DND-41 (cell line): ENCODE measurements around the gene CHAC1.

Experiments
- ATAC-seq: fragments of 200-7000 bp; cut with Tn5 transposase; 3 replicates; pipeline ENCODE4 v1.9.1; 2021; ENCODE audit warnings: low read depth; ENCODE audit not compliant: insufficient read depth
- DNase-seq: peaks from one replicate; pipeline ENCODE4 v3.0.0-alpha.2; 2020
- H2AFZ ChIP-seq: 2 replicates; pipeline ENCODE4 v1.6.0; 2012; ENCODE audit warnings: low read depth, low read length
- H3K27ac ChIP-seq: 2 replicates; pipeline ENCODE4 v1.5.1; 2012; ENCODE audit warnings: low read length, inconsistent platforms
- H3K27me3 ChIP-seq: fragments of 200-600 bp; sonication (generic); 2 replicates; pipeline ENCODE4 v1.6.0; 2012; ENCODE audit warnings: low read length, mild to moderate bottlenecking, inconsistent platforms; ENCODE audit not compliant: insufficient read depth, poor library complexity
- H3K36me3 ChIP-seq: 2 replicates; pipeline ENCODE4 v1.5.1; 2012; ENCODE audit warnings: low read length, inconsistent platforms; ENCODE audit not compliant: insufficient read depth
- H3K4me1 ChIP-seq: 2 replicates; pipeline ENCODE4 v1.5.1; 2012; ENCODE audit warnings: mild to moderate bottlenecking, low read length; ENCODE audit not compliant: insufficient read depth
- H3K4me2 ChIP-seq: 2 replicates; pipeline ENCODE4 v1.6.0; 2012; ENCODE audit warnings: mild to moderate bottlenecking, moderate library complexity, low read length, inconsistent platforms; ENCODE audit not compliant: insufficient read depth
- H3K4me3 ChIP-seq, 2 experiments: fragments of 200-600 bp in 1 of 2; shearing (Covaris generic) in 1 of 2; 2 replicates each; pipeline ENCODE4 v1.5.1; 2012 to 2016; ENCODE audit warnings: inconsistent platforms in 2 of 2, low read length in 2 of 2, mild to moderate bottlenecking in 2 of 2, low read depth in 1 of 2, moderate library complexity in 1 of 2
- H3K79me2 ChIP-seq: 2 replicates; pipeline ENCODE4 v1.6.0; 2012; ENCODE audit warnings: low read length, inconsistent platforms; ENCODE audit not compliant: insufficient read depth
- H3K9ac ChIP-seq: 2 replicates; pipeline ENCODE4 v1.6.0; 2012; ENCODE audit warnings: low read depth, mild to moderate bottlenecking, inconsistent platforms, low read length, moderate library complexity
- H3K9me3 ChIP-seq: 2 replicates; pipeline ENCODE4 v1.5.1; 2012; ENCODE audit warnings: low read length, moderate library complexity, mild to moderate bottlenecking, inconsistent platforms; ENCODE audit not compliant: insufficient read depth, severe bottlenecking
- H4K20me1 ChIP-seq: 2 replicates; pipeline ENCODE4 v1.6.0; 2012; ENCODE audit warnings: low read length; ENCODE audit not compliant: insufficient read depth
- EZH2 ChIP-seq: IDR thresholded peaks from 3 replicates; pipeline ENCODE4 v1.6.1; 2012; ENCODE audit warnings: borderline replicate concordance, low read depth, mild to moderate bottlenecking, moderate library complexity, low read length, inconsistent platforms; ENCODE audit not compliant: severe bottlenecking
- TF ChIP-seq, protein P1 (sequence below): IDR thresholded peaks from 2 replicates; pipeline ENCODE4 v1.5.1; 2012; ENCODE audit warnings: borderline replicate concordance, low read length, moderate library complexity, mild to moderate bottlenecking; ENCODE audit not compliant: poor library complexity, severe bottlenecking; ENCODE audit errors: extremely low read depth

CHAC1 gene

GRCh38 chr15:40922608-40923005 lies 30.7 kb upstream of the CHAC1 start:
- H3K36me3 ChIP-seq, result no peaks in the 10 kb centered on the region
- no peak for TF ChIP-seq EZH2
- TF ChIP-seq, protein P1, sequence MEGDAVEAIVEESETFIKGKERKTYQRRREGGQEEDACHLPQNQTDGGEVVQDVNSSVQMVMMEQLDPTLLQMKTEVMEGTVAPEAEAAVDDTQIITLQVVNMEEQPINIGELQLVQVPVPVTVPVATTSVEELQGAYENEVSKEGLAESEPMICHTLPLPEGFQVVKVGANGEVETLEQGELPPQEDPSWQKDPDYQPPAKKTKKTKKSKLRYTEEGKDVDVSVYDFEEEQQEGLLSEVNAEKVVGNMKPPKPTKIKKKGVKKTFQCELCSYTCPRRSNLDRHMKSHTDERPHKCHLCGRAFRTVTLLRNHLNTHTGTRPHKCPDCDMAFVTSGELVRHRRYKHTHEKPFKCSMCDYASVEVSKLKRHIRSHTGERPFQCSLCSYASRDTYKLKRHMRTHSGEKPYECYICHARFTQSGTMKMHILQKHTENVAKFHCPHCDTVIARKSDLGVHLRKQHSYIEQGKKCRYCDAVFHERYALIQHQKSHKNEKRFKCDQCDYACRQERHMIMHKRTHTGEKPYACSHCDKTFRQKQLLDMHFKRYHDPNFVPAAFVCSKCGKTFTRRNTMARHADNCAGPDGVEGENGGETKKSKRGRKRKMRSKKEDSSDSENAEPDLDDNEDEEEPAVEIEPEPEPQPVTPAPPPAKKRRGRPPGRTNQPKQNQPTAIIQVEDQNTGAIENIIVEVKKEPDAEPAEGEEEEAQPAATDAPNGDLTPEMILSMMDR, result no peak
- no peak overlapping the region for H3K4me2 ChIP-seq
- peaks cover 41% of the 10 kb centered on the region for H4K20me1 ChIP-seq
- ATAC-seq (no peak), DNase-seq (no peak)
- H3K27me3 ChIP-seq, result peaks cover 47% of the 10 kb centered on the region
- no peak overlapping the region for H3K27ac ChIP-seq
- H2AFZ ChIP-seq, result no peak overlapping the region
- no peaks in the 10 kb centered on the region for H3K9me3 ChIP-seq
- H3K9ac ChIP-seq, result no peak overlapping the region
- H3K4me3 ChIP-seq, result no peak overlapping the region
- peaks cover 28% of the 10 kb centered on the region for H3K4me1 ChIP-seq
- no peaks in the 10 kb centered on the region for H3K79me2 ChIP-seq

GRCh38 chr15:40923551-40923950 lies 29.7 kb upstream of the CHAC1 start:
- Histone ChIP-seq H4K20me1 (peaks cover 43% of the 10 kb centered on the region), H3K27ac (no peak overlapping the region), H3K4me2 (no peak overlapping the region), H3K79me2 (no peaks in the 10 kb centered on the region), H3K4me3 (no peak overlapping the region), H2AFZ (no peak overlapping the region), H3K9ac (no peak overlapping the region), H3K36me3 (no peaks in the 10 kb centered on the region), H3K27me3 (peaks cover 52% of the 10 kb centered on the region), H3K9me3 (no peaks in the 10 kb centered on the region), H3K4me1 (peaks cover 37% of the 10 kb centered on the region)
- DNase-seq (no peak), ATAC-seq (no peak)
- TF ChIP-seq EZH2, result no peak
- TF ChIP-seq, protein P1, result no peak

- Histone ChIP-seq H3K9me3 (no peaks in the 10 kb centered on the region), H3K79me2 (no peaks in the 10 kb centered on the region), H3K4me3 (peak overlapping the region in 1 of 2 experiments; percentile 32; a peak in 1 of 4 replicates), H3K27ac (no peak overlapping the region), H3K4me2 (peak overlapping the region; percentile 62), H4K20me1 (peaks cover 47% of the 10 kb centered on the region), H3K27me3 (peaks cover 64% of the 10 kb centered on the region), H3K9ac (no peak overlapping the region), H2AFZ (no peak overlapping the region), H3K36me3 (no peaks in the 10 kb centered on the region), H3K4me1 (peaks cover 42% of the 10 kb centered on the region)
- DNase-seq (no peak), ATAC-seq (no peak)
- no peak for TF ChIP-seq EZH2
- TF ChIP-seq, protein P1, result no peak
These were observed 27.8 kb upstream of the CHAC1 start for GRCh38 chr15:40925495-40925862.
